H7 (cell line): ENCODE data around the gene PARM1. TPM values are rescaled to one million over a fixed set of nuclear protein-coding genes. Genes with fewer than 3 reads are reported as not detected.

Experiments used
- DNase-seq: peaks from one replicate; pipeline ENCODE4 v3.0.0; 2012
- H3K27me3 ChIP-seq: 2 replicates; pipeline ENCODE4 v1.6.0; 2011; ENCODE audit warnings: mild to moderate bottlenecking, low read length; ENCODE audit not compliant: control insufficient read depth, insufficient read depth
- H3K36me3 ChIP-seq: replicated peaks from 2 replicates; pipeline ENCODE4 v1.5.1; 2011; ENCODE audit warnings: low read length; ENCODE audit not compliant: control insufficient read depth, insufficient read depth
- H3K4me3 ChIP-seq: 2 replicates; pipeline ENCODE4 v1.5.1; 2011; ENCODE audit warnings: low read depth, mild to moderate bottlenecking, control low read depth, low read length, moderate library complexity; ENCODE audit not compliant: insufficient read depth
- total RNA-seq: library from RNA; depleted of rRNA; stranded (reverse); fragments of >200 nt; shearing (Covaris generic); gene quantifications from 2 replicates; pipeline ENCODE4 v1.2.3, GENCODE V29; 2014

Gene PARM1
- total RNA-seq, 1 experiment from 2014 or later: 2.5 TPM

DNA sequence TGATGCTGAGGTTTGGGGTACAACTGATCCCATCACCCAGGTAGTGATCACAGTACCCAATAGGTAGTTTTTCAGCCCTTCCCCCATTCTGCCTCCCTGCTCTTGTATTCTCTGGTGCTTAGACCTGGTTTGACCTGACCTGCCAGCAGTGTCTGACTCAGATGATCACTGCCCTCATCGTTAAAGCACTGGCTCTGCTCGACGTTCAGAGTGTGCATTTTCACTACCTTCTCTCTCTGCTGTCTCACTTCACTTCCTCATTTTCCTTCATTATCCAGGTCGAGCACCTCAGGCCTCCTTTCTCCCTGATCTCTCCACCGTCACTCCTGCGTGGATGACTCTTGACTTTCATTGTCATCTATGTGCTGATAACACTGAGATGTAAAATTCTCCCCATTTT lies 83.6 kb downstream of the PARM1 start:
- H3K4me3 ChIP-seq: no peak overlapping the region
- no peaks in the 10 kb centered on the region for H3K36me3 ChIP-seq
- no peaks in the 10 kb centered on the region for H3K27me3 ChIP-seq
- no peak for DNase-seq

DNA sequence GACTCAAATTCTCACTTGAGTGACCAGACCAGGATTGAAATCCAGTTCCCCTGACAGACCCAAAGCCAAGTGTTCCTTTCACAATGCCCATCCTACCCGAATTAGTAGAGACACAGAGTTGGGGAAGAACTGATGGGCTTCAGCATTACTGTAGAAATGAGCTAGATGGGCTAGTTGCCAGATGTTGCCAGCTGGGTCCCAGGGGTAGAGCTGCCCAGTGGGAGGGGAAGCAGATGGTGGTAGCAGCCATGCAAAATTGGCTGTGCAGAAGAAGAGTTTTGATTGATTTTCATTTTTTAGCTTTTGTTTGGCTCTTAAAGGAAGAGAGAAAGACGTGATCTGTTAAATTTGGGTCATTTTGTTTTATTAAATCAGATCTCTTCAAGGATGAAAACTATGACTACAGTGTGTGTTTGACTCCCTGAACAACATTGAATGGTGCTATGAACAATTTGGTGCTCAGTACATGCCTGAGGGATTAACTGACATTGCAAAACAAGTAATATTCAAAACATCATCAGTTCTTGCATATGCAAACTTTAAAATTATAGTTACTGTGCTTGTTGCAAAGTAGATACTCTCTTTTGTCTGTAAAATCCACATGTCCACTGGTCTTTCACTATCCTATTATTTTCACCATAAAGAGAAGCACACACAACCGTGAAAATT lies 86.0 kb downstream of the PARM1 start:
- no peaks in the 10 kb centered on the region for H3K36me3 ChIP-seq
- H3K4me3 ChIP-seq: no peak overlapping the region
- no peaks in the 10 kb centered on the region for H3K27me3 ChIP-seq
- no peak for DNase-seq

DNA sequence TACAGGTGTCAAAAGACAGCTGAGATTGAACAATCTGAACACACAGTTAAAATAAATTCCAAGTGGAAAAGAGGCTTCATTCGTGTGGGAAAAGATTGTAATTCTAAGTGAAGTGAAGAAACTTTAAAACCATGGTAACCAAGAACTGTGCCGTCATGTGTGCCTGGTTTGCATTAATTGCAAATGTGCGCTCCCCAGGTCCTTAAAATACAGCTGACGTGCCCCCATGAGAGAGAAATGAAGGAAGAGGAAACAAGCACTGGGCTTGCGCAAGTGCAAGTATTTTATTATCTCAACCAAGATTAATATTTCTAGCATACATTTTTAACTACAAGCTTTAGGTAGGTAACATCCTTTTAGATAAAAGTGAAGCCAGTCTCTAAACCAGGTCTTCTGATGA lies 92.5 kb downstream of the PARM1 start:
- DNase-seq: no peak
- Histone ChIP-seq H3K27me3 (no peaks in the 10 kb centered on the region), H3K36me3 (no peaks in the 10 kb centered on the region), H3K4me3 (no peak overlapping the region)

DNA sequence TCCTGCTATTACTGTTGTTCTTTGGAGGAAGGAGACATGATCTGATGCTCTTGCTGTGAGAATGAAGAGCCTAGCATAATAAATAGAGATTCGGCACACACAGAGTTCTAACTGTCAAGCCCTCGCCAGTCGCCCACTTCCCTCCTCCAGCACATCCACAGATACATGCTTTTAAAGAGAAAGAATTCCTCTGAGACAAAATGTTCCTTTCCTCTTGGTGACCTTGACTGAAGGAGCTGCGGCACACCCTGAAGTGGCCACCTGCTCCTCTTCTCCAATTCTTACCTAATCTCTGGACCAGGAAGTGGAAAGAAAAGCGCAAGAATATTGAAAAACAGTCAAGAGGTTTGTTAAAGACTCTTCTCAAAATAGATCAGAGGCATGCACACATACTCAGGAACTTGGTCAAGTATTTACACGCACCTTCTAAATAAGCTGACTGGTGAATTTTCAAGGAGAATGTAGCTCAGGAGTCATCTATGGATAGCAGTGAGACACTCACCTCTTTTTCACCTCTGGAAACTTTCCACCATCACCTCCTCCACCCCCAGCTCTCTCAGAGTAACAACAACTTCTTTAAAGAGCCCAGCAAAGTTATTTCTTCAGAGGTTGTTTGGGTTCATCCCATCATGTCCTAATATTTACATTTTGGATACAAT lies 95.4 kb downstream of the PARM1 start:
- no peaks in the 10 kb centered on the region for H3K27me3 ChIP-seq
- no peak for DNase-seq
- no peaks in the 10 kb centered on the region for H3K36me3 ChIP-seq
- no peak overlapping the region for H3K4me3 ChIP-seq

DNA sequence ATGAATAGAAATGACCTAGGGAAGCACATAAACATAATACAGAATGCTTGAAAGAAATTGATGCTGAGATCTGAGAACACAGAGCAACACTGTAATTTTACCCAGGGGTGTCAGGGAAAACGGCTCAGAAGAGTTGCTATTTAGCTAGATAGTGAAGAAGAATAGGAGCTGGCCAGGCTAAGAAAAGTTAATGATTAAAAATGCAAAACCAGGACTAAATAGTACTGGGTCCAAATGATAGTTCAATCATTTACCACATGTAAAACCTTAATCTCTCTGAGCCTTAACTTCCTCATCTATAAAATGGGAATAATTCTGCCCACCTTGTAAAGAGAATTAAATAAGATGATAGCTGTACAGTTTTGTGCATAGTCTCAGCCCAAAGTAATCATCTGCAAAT lies 97.1 kb downstream of the PARM1 start:
- Histone ChIP-seq H3K4me3 (no peak overlapping the region), H3K36me3 (no peaks in the 10 kb centered on the region), H3K27me3 (no peaks in the 10 kb centered on the region)
- DNase-seq: no peak

DNA sequence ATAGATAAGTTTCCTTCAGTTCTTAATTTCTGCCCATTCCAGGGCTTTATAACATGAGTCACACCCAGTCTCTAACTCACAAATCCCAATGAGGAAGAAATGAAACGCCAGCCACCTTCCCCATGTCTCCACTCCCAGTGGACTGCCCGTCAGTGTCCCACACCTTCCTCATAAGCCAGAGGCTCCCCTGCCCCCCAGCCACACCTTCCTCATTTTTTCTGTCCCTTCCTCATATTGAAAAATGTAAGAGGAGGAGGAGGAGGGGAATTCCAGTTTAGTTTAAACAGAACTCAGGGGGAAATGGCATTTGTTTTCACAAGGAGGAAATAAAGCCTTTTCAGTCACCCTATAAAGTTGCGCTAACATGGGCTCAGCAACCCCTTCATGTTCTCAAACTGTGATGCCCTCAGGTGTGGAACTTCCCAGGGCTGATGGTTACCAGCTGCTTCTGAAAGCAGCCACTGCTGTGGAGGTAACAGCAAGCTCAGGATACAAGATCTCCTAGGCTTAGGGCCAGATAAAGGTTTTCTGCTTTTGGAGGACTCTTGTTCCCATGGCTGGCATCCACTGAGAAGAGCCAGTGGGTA lies 97.8 kb downstream of the PARM1 start:
- Histone ChIP-seq H3K27me3 (no peaks in the 10 kb centered on the region), H3K36me3 (no peaks in the 10 kb centered on the region), H3K4me3 (no peak overlapping the region)
- no peak for DNase-seq

DNA sequence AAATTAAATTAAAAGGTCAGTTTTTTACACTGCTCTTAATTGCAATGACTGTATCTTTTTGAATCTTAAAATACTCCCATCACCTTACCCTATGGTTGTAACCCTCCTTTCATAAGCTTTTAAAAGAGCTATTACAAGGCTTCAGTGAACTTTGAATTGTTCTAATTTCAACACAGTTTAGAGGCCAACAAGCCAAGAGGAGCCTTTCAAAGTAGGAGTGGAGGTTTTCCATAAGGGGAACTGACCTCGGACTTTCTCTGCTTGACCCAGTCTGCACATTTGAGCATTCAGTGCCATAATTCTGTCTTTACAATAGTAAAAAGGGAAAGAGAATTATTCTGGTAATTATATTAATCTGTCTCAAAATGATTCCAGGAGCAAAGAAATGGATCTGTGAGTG lies 98.9 kb downstream of the PARM1 start:
- Histone ChIP-seq H3K36me3 (no peaks in the 10 kb centered on the region), H3K27me3 (no peaks in the 10 kb centered on the region), H3K4me3 (no peak overlapping the region)
- no peak for DNase-seq

DNA sequence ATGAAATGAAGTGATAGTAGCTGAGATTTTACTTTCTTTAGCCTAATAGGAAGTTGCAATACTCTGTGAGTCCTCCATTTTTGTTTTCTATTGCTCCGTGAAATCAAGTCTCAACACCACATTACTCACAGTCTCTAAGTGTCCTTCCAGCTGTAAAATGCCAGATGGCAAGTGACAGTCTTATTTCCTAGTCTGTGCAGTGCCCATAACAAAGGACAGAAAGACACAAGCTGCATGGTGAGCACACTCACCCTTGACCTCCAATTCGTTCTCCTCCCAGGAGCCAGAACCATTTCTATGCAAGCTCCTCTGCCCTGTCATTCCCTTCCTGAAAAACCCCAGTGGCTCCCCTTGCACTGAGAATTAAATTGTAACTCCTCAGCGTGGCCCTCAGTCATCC lies 101.6 kb downstream of the PARM1 start:
- H3K36me3 ChIP-seq: no peaks in the 10 kb centered on the region
- no peak overlapping the region for H3K4me3 ChIP-seq
- no peaks in the 10 kb centered on the region for H3K27me3 ChIP-seq
- no peak for DNase-seq

DNA sequence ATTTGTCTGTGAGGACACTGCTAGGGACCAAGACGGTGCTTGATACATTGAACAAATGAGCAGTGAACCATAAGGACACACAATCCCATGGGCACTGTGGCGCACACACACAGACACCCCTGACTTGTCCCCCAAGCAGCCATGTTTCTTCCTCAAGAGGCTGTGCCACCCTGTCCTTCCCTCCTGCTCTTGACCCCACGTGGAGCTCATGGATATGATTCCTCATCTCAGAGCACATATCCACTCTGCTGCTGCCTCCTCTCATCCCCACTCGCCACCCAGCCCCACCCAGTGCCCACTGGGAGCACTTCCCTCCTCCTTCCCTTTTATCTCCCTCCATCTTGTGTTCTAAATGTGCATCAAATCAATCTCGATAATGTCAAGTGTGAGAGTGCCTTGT lies 102.4 kb downstream of the PARM1 start:
- Histone ChIP-seq H3K36me3 (no peaks in the 10 kb centered on the region), H3K4me3 (no peak overlapping the region), H3K27me3 (no peaks in the 10 kb centered on the region)
- no peak for DNase-seq

DNA sequence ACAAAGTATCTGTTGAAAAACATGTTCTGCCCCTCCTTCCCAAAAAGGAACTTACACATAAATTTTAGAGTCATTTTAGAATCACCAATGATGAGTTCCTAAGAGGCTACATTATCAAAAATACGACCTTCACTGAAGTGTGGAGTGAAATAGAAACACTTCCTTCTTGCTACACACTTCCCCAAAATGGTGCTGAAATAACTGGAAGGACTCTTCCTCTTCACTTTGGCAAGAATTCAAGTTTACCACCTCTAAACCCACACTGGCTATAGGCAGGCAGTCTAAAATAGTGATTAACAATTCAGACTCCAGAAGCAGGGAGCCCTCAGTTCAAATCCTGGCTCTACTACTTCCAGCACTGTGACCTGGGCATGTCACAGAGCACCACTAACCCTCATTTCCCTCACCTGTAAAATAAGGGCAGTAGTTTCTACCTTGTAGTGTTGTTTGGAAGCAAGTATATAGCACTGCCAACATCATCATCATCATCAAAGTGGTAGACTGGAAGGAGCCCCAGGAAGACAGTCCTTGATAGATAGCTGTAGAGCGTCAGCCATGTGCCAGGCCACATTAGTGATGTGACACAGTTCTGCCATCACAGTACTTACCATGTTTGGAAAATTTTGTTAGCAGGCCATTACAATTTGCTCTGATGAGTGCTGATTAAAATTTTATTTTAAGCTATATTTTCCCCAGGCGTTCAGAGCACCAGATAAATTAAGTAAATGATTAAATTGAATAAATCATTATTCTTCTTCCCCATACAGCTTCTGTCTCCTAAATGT lies 103.3 kb downstream of the PARM1 start:
- Histone ChIP-seq H3K36me3 (no peaks in the 10 kb centered on the region), H3K27me3 (no peaks in the 10 kb centered on the region), H3K4me3 (no peak overlapping the region)
- DNase-seq: no peak

DNA sequence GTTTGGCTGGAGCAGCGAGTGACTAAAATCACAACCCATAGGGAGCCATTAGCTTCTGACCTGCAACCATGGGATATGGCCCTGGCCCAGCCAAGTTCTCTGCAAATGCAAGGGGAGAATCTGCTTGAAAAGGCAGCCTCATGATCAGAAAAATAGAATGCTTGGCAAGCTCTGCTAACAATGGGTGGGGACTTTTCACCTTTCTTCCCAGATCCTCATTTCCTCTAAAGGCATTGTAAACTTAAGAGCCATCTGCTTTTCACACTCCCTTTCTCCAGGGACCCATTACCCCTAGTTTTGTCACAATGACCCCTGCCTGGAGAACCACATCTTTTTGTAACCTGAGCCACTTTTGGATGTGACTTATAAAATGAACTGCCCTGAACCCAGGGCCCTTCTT lies 104.3 kb downstream of the PARM1 start:
- H3K27me3 ChIP-seq: no peaks in the 10 kb centered on the region
- H3K36me3 ChIP-seq: no peaks in the 10 kb centered on the region
- DNase-seq: no peak
- H3K4me3 ChIP-seq: no peak overlapping the region

DNA sequence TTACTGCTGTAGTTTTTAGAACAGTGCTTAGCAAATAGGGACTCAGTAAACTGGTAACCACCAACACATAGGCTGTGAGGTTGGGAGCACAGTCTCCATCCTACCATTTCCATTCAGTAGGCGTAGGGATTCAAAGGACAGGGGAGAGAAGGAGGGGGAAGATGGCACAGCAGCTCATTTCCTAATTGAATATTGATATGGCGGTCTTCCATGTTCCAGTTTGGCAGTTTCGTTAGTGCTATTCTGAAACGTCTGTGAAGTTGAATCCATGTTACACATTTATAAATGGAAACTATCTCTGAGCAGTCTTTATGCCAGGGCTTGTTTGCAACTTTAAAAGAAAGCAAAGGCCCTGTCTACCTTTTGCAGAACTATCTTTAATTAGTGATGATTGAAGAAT lies 105.5 kb downstream of the PARM1 start:
- no peaks in the 10 kb centered on the region for H3K36me3 ChIP-seq
- DNase-seq: no peak
- H3K27me3 ChIP-seq: no peaks in the 10 kb centered on the region
- no peak overlapping the region for H3K4me3 ChIP-seq

DNA sequence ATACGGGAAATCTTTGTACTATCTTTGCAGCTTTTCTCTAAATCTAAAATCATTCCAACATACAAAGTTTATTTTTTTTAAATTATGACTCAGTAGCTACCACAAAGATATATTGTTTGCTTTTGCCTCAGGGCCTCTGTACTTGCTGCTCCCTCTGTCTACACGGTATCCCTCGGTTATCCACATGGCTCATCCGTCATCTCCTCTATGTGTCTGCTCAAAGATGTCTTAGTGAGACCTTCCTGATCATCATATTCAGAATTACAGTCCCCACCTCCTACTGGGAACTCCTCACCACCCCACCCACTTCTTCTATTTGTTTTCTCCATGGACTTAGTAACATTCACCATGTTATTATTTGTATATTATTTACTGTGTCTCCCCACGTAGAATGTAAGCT lies 107.8 kb downstream of the PARM1 start:
- DNase-seq: no peak
- no peaks in the 10 kb centered on the region for H3K36me3 ChIP-seq
- no peak overlapping the region for H3K4me3 ChIP-seq
- no peaks in the 10 kb centered on the region for H3K27me3 ChIP-seq

DNA sequence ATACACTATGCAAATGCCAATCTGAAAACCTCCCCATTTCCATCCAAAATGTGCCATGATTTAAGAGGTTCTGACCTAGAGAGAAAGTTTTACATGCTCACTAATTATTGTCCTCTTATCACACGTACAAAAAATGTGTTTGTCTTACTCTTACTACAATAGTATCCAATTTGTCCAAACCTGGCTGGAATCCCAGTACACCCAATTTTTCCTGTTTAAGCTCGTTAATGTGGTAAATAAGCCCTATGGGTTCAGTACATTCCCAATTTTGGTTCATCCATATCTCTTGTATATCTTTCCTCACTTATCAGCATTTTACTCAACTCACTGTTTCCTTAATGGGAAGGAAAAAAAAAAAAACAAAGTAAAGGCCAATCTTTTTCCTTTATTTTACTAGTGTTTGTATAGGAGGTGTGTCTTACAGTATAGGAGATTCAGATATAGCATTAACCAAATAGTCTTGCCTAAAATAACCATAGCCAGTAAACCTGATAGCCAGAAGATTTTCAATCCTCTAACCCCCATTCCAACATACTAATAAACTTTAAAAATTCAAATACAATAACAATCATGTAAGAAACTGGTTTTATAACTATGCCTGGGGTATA lies 109.8 kb downstream of the PARM1 start:
- DNase-seq: no peak
- H3K27me3 ChIP-seq: no peaks in the 10 kb centered on the region
- no peaks in the 10 kb centered on the region for H3K36me3 ChIP-seq
- H3K4me3 ChIP-seq: no peak overlapping the region
